COLO668 (cell line): ENCODE data around the gene CFAP299.

Experiments used
- DNase-seq: peaks from one replicate; lab custom pipeline; 2025; ENCODE audit not compliant: unreplicated experiment; lab: John Stamatoyannopoulos, UW

The CFAP299 gene

DNA sequence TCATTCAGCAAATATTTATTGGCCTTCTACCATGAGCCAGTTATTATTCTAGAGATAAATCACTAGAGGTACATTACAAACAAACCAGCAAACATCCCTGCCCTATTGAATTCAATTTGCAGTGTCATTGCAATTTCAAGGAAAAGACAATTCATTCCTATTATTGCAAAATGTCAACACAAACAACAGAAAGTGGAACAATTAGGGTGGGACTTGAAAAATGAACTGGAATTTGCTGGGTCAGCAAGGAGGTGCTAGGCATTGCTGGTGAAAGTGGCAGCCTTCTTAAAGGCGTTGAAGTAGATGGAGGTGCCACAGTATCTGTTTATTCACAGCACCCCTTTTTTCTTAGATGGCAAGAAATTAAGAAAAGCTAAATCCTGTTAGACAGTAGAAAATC, 470.9 kb downstream of the CFAP299 start:
- DNase-seq = no peak

GRCh38 chr4:80809039-80809729, 473.7 kb downstream of the CFAP299 start:
- no peak for DNase-seq

- DNase-seq = no peak
These were observed 475.9 kb downstream of the CFAP299 start for GRCh38 chr4:80811406-80811805.

GRCh38 chr4:80812145-80812544, 476.6 kb downstream of the CFAP299 start:
- no peak for DNase-seq

GRCh38 chr4:80814266-80814665, 478.7 kb downstream of the CFAP299 start:
- no peak for DNase-seq

- no peak for DNase-seq
These were observed 496.1 kb downstream of the CFAP299 start for GRCh38 chr4:80831383-80832361.

DNA sequence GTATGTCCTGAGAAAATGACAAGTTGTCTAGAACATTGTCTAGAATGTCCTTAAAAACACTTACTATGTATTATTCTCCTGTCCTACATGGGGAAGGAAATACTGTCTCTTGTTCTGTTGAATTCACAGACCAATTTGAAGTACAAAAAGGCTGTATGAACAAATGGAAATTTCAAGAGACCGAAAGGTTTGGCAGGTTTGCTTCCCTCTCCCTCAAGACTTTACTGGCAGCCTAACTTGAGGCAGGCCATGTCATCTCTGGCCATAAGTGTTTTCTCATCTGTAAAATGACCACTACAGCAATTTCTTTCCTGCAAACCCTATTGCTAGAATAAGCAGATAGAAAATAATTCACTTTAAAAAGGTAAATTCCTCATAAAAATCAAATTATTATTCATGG, 503.8 kb downstream of the CFAP299 start:
- no peak for DNase-seq

- no peak for DNase-seq
These were observed 504.3 kb downstream of the CFAP299 start for GRCh38 chr4:80839792-80840191.

DNA sequence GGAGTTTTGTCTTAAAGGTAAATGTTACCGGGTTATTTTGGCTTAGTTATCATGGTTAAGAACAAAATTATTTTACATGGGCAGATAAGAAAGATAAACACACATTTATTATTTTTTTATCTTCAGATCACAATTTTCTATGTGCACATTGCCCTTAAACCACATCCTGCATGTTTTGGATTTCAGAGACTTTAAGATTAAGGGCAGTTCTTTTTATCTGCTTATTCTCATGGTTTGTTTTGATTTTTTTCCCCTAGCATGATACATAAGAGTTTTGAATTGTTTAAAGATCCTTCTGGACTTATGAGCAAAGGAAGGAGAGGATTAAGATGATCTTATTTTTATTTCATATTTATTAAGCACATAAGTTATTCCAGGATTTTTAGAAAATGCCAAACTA, 504.9 kb downstream of the CFAP299 start:
- no peak for DNase-seq

GRCh38 chr4:80841587-80842281, 506.2 kb downstream of the CFAP299 start:
- DNase-seq = no peak

- DNase-seq = no peak
These were observed 510.7 kb downstream of the CFAP299 start for GRCh38 chr4:80846210-80846609.

- no peak for DNase-seq
These were observed 516.5 kb downstream of the CFAP299 start for GRCh38 chr4:80852061-80852460.

DNA sequence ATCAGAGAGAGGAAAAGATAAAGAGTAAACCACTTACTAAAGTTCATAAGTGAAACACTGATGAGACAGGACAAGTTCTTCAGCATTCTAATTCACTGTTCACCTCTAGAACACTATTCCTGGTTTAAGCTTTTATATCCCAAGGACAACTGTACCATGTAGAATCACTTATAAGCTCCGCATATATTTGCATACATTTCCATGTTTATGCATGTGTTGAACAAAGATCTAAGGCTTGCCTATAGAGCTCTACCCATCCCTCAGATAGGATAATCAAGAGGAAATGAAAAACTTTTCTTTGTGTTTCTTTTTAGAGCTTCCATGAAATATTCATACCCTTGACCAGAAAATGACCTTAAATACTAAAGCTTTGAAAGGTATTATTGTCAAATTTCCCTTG, 538.0 kb downstream of the CFAP299 start:
- DNase-seq = no peak

DNA sequence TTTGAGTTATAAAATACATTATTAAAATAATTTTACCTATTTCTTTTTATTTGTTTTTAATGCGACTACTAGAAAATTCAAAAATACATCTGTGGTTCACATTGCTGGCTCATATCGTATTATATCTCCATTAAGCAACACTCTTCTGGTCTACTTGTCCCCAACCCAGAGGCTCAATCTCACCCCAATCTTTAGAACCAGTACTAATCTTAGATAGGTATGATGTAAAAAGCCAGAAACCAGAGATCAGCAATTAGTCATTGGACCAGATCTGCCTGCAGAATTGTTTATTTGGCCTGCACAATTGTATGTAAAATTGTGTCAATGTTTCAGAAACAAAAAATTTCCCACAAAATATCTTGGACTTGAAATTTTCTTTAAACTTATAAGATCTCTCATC, 539.4 kb downstream of the CFAP299 start:
- DNase-seq = no peak

- no peak for DNase-seq
These were observed 540.1 kb downstream of the CFAP299 start for GRCh38 chr4:80875642-80876041.

DNA sequence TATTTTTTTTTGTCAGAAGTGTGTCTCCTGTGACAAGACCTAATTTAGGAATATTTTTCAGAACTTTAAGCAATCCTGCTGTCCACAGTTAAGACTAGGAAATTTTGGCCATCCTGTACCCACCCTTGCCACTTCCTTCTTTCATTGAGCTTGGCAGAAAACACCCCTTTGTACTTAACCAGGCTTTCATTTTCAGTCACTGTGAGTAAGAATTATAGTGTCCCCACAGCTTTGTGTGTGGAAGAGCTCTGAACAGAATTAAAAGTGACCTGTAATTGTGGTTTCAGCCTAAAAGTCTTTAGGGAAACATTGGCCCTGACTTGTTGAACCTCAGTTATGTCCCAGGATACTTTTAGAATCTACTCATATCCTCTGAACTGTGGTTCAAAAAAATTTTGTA, 541.3 kb downstream of the CFAP299 start:
- no peak for DNase-seq

- no peak for DNase-seq
These were observed 542.7 kb downstream of the CFAP299 start for GRCh38 chr4:80878218-80878617.

GRCh38 chr4:80897537-80898303, 562.2 kb downstream of the CFAP299 start:
- no peak for DNase-seq

- no peak for DNase-seq
These were observed 565.4 kb downstream of the CFAP299 start for GRCh38 chr4:80900908-80901307.

- no peak for DNase-seq
These were observed 567.5 kb downstream of the CFAP299 start for GRCh38 chr4:80903020-80903419.

DNA sequence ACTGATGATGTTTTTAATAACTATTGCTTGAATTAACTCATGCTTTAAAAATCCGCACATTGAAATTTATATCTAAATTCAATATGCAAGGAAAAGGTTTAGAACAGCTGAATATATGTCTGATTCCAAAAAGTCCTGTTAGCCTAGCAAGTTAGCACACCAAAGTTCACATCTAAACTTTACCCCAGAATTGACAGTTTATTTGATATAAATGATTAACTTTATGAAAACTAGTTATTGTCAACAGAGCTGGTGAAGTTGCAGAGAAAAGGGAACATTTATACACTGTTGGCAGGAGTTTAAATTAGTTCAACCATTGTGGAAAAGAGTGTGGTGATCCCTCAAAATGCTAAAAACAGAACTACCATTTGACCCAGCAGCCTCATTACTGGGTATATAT, 574.4 kb downstream of the CFAP299 start:
- no peak for DNase-seq
